Glutamatergic neuron (in vitro differentiated cells): ENCODE results near the gene ATMIN. TPM values are rescaled to one million over a fixed set of nuclear protein-coding genes. Genes with fewer than 3 reads are reported as not detected.

ENCODE experiments used
- DNase-seq: peaks from one replicate; pipeline ENCODE4 v3.0.0; 2022
- H3K27ac Mint-ChIP-seq: one replicate; pipeline ENCODE4 v1.8.0; 2020; ENCODE audit warnings: mild to moderate bottlenecking, mixed read lengths, inconsistent platforms; ENCODE audit not compliant: unreplicated experiment
- H3K27me3 Mint-ChIP-seq: one replicate; pipeline ENCODE4 v1.8.0; 2020; ENCODE audit warnings: mild to moderate bottlenecking, moderate library complexity, mixed read lengths, inconsistent platforms; ENCODE audit not compliant: unreplicated experiment
- H3K36me3 Mint-ChIP-seq: one replicate; pipeline ENCODE4 v1.8.0; 2020; ENCODE audit warnings: mild to moderate bottlenecking, mixed read lengths, inconsistent platforms; ENCODE audit not compliant: unreplicated experiment
- H3K4me1 Mint-ChIP-seq: one replicate; pipeline ENCODE4 v1.8.0; 2020; ENCODE audit warnings: mild to moderate bottlenecking, low read depth, mixed read lengths, inconsistent platforms; ENCODE audit not compliant: unreplicated experiment
- H3K4me3 Mint-ChIP-seq: one replicate; pipeline ENCODE4 v1.8.0; 2020; ENCODE audit warnings: mild to moderate bottlenecking, mixed read lengths, inconsistent platforms; ENCODE audit not compliant: unreplicated experiment
- H3K9me3 Mint-ChIP-seq: one replicate; pipeline ENCODE4 v1.8.0; 2020; ENCODE audit warnings: mild to moderate bottlenecking, moderate library complexity, mixed read lengths, inconsistent platforms; ENCODE audit not compliant: unreplicated experiment
- total RNA-seq: library from RNA; stranded (reverse); fragmentation: NEBNext Ultra II Directional; extraction: Animal tissue kit (Norgen Biotek cat#: 25700); gene quantifications from one replicate; pipeline ENCODE4 v1.2.1, GENCODE V29; 2021; ENCODE audit not compliant: unreplicated experiment
- TF ChIP-seq, protein P1 (sequence below): fragments of 200-600 bp; sonication (generic); IDR thresholded peaks from one replicate; pipeline ENCODE4 v1.5.0; 2021; ENCODE audit not compliant: partially characterized antibody, unreplicated experiment

The ATMIN gene
- total RNA-seq, 1 donor from 2014 or later, result 61.5 TPM

DNA sequence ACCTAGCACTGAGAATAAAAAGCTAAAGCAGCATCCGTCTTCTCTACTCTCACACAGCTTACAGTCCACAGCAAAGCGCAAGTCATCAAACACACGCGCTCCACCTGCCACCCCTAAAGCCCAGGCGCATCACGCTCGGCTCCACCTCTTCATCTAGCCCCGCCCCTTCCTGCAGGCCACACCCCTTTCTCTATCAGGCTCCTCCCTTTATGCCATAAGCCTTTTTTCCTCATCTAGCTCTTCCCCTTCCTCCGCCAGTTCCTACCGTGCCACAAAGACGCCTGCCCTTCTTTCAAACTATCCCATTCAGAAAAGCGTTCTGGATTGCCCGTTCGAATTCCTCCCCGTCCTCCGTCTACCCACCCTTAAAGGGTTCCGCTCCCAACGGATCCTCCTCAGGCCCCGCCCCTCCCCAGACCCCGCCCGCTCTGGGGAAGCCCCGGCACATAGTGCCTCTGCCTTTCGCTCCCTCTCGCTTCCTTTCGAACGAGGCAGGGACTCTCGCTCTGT is 41.0 kb downstream of the ATMIN start:
- Mint-ChIP-seq H3K27me3 (no peaks in the 10 kb centered on the region), H3K36me3 (no peaks in the 10 kb centered on the region), H3K9me3 (no peaks in the 10 kb centered on the region), H3K4me1 (peaks cover 2% of the 10 kb centered on the region), H3K4me3 (no peak overlapping the region), H3K27ac (no peak overlapping the region)
- peak; percentile 89 for DNase-seq
- TF ChIP-seq, protein P1, sequence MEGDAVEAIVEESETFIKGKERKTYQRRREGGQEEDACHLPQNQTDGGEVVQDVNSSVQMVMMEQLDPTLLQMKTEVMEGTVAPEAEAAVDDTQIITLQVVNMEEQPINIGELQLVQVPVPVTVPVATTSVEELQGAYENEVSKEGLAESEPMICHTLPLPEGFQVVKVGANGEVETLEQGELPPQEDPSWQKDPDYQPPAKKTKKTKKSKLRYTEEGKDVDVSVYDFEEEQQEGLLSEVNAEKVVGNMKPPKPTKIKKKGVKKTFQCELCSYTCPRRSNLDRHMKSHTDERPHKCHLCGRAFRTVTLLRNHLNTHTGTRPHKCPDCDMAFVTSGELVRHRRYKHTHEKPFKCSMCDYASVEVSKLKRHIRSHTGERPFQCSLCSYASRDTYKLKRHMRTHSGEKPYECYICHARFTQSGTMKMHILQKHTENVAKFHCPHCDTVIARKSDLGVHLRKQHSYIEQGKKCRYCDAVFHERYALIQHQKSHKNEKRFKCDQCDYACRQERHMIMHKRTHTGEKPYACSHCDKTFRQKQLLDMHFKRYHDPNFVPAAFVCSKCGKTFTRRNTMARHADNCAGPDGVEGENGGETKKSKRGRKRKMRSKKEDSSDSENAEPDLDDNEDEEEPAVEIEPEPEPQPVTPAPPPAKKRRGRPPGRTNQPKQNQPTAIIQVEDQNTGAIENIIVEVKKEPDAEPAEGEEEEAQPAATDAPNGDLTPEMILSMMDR, result no peak

DNA sequence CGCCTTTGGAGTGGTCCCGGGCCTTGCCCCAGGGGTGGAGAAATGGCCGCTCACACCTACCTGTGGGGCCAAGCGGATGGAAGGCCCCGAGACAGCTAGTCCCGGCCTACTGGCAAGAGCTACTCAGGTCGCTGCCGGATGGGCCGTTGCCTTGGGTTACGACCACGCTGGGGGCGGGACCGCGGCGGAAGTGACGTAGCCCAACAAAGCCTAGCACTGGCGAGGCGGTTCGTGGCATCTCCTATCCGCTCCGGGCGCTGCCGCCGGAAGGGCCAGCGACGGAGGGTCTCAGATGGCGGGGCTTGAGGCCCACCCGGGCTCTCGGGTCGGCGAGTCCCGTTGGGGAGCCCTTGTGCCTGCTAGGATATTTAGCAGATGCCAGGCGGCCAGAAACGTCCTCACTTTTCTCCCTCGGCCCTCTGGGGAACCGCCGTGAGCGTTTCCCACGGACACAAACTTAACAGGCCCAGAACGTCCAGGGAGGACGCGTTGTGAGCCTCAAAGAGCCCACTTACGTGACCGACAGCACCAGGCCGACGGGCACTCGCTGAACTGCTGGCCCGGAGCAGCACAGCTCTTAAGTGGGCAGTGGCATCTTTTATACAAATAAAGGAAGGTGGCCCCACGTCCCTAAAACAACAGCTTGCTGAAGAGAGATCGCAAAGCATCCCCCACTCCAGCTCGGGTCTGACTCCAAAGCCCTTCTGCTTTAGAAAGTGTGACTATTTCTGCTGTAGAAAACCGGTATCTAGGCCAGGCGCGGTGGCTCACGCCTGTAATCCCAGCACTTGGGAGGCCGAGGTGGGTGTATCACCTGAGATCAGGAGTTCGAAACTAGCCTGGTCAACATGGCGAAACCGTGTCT is 41.7 kb downstream of the ATMIN start, which contains the start of gene C16orf46:
TSS of gene C16orf46 (minus strand) at position 163 of the 865 bp plus-strand sequence. CDS start 13,283 bp downstream, outside the sequence.
- H3K36me3 Mint-ChIP-seq, result no peaks in the 10 kb centered on the region
- H3K4me3 Mint-ChIP-seq, result no peak within 1 kb of the TSS
- peaks cover 2% of the 10 kb centered on the region for H3K4me1 Mint-ChIP-seq
- DNase-seq, result peak; percentile 99
- peak within 1 kb of the TSS; percentile 38 for H3K27ac Mint-ChIP-seq
- H3K9me3 Mint-ChIP-seq, result peaks cover 2% of the 10 kb centered on the region
- no peaks in the 10 kb centered on the region for H3K27me3 Mint-ChIP-seq
- TF ChIP-seq, protein P1, result no peak

DNA sequence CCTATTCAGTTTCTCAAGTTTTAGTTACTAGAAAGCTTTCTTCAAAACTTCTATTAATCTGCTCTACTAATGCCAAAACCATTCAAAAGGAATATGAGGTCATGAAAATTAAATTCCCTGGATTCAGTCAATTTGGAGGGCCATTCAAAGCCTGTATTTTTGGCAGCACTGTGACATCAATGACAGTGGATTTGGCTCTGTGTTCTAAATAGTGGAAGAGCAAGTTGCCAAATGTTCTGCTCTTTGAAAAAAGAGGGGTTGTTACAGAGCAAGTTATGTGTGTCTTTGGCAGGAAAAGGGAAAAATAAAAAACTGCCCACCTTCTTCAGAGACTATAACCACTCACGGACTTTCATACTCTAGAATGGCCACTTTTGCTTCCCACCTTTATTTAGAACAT is 44.6 kb downstream of the ATMIN start:
- Mint-ChIP-seq H3K4me1 (peaks cover 2% of the 10 kb centered on the region), H3K27me3 (no peaks in the 10 kb centered on the region), H3K27ac (no peak overlapping the region), H3K36me3 (no peaks in the 10 kb centered on the region), H3K9me3 (peaks cover 2% of the 10 kb centered on the region), H3K4me3 (no peak overlapping the region)
- TF ChIP-seq, protein P1, result no peak
- DNase-seq, result no peak

DNA sequence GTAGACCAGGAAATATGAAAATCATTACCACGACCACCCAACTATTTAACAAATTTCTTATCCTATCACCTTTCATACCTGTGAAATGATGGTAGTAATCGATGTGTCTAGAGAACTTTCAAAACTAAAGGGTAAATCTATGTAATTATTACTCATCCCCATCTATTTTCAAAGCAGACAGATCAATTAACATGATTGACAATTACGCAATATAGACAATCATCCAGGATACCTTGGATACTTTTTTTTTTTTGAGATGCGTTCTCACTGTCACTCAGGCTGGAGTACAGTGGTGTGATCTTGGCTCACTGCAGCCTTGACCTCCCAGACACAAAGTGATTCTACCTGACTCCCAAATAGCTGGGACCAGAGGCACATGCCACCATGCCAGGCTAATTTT is 45.4 kb downstream of the ATMIN start:
- no peak overlapping the region for H3K4me3 Mint-ChIP-seq
- H3K27me3 Mint-ChIP-seq, result no peaks in the 10 kb centered on the region
- H3K36me3 Mint-ChIP-seq, result no peaks in the 10 kb centered on the region

More for the DNA sequence above, 45.4 kb downstream of the ATMIN start:
- H3K9me3 Mint-ChIP-seq, result peaks cover 2% of the 10 kb centered on the region
- DNase-seq, result no peak
- peaks cover 2% of the 10 kb centered on the region for H3K4me1 Mint-ChIP-seq
- TF ChIP-seq, protein P1, result no peak
- no peak overlapping the region for H3K27ac Mint-ChIP-seq
